Activated naive CD4-positive, alpha-beta T cell (primary cell): Measurements from ENCODE around the gene WFIKKN1.

ENCODE experiments used
- DNase-seq, 4 experiments: peaks; one replicate each; lab custom pipeline; 2025; lab: John Stamatoyannopoulos, UW

WFIKKN1 gene, protein sequence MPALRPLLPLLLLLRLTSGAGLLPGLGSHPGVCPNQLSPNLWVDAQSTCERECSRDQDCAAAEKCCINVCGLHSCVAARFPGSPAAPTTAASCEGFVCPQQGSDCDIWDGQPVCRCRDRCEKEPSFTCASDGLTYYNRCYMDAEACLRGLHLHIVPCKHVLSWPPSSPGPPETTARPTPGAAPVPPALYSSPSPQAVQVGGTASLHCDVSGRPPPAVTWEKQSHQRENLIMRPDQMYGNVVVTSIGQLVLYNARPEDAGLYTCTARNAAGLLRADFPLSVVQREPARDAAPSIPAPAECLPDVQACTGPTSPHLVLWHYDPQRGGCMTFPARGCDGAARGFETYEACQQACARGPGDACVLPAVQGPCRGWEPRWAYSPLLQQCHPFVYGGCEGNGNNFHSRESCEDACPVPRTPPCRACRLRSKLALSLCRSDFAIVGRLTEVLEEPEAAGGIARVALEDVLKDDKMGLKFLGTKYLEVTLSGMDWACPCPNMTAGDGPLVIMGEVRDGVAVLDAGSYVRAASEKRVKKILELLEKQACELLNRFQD

DNA sequence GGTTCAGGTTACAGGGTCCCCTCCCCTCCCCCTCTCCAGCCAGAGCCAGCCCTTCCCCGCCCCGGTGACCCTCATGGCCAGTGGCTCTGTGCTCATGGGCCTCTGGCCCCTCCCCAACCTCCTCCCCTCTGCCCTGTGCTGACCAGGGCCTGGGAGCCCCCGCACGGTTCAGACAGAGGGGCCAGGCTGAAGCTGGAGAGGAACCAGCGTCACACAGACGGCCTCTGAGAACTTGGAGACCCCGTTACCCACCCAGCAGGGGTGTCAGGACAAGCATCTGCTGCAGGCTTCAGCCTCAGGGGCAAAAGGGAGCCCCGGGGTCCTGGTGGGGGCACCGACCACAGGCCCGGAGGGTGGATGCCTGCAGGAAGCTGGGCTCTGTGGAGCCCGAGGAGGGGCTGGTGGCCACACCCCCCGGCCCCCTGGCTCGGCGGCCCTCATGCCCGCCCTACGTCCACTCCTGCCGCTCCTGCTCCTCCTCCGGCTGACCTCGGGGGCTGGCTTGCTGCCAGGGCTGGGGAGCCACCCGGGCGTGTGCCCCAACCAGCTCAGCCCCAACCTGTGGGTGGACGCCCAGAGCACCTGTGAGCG is at the start of gene WFIKKN1:
TSS of gene WFIKKN1 (plus strand) at position 171 of the 591 bp plus-strand sequence. CDS start at position 440, 269 bp downstream.
- no peak for DNase-seq

DNA sequence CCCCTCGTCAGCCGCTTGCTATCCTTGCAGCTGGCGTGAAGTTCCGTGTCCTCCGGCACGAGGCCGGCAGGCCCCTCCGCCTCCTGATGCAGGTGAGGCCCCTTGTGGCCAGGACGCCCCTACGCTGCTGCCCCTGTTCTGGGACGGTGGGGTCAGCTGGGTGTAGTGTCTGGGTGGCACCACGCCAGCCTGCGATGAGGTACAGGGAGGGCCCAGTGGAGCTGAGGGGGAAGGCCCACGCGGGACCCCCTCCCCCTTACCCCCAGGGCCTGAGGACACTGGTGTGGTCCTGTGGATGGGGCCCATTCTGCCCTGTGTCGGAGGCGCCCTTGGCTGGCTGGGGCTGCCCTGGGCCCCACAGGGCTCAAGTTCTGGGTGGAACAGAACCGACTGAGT is 48.6 kb upstream of the WFIKKN1 start:
- DNase-seq: no peak

DNA sequence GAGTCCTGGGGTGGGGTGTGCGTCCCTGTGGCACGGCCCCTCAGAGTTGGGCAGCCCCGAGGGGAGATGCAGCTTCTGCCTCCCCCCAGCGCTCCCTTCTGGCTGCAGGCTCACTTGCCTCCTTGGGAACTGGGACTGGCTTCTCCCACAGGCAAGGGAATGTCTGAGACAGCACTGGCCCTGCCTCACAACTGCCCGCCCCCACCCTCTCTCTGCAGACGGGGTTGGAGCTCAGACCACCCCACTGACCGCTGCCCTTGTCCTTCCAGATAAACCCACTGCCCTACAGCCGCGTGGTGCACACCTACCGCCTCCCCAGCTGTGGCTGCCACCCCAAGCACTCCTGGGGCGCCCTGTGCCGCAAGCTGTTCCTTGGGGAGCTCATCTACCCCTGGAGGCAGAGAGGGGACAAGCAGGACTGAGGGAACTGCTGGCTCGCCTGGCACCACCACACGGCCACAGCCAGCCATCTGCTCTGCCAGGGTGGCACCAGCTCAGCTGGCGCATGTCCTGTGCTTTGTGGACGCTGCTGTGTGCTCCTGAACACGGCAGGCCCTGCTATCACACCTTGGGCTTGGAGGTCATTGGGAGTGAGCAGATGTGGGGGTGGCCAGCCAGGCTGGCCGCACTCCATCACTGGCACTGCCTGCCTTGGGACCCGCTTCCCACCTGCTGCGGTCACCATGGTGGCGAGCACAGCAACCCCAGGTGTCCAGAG is 48.0 kb upstream of the WFIKKN1 start:
- no peak for DNase-seq

DNA sequence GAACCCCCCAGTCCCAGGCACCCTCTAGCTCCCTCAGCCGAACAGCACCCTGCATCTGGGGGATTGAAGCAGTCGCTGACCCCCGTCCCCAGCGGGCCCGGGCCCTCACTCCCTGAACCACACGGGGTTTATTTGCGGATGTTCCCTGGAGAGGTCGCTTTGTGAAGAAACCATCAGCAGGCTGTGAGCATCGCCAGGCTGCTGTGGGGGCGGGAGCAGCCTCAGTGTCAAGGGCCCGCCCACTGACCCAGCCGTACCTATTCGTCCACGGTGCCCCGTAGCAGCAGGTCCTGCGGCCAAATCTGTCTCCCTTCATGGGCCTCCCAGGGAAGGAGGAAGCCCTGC is 47.3 kb upstream of the WFIKKN1 start:
- DNase-seq: no peak

DNA sequence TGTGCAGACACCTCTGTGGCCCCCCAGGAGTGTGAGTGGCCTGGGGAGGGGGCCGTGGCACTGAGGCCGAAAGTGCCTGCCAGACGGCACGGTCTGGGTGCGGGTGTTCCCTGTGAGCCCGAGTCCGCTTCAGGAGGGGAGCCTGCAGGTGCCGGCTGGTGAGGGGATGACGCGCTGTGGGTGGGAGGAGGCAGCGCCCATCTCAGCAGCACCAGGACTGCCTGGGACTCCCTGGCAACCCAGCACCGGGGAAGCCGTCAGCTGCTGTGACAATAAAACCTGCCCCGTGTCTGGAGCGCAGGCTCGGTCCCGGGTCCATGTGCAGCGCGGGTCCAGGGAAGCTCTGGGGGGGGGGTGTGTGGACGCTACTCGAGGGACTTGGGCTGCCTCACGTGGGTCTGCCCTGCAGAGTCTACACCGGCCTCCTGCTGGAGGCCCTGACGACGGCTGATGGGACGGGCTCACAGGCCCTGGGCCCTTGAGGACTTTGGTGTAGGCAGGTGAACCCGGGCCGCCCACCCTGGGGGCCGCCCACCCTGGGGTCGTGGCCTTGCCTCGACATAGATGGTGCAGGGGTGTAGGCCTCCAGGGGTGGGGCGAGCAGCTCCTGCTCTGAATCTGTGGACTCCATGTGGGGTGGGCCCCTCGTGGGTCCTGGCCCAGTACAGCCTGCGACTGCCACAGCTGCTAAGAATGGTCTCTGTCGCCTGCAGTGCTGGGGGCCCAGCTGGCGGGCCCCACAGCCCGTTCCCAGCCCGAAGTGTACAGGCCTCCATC is 46.8 kb upstream of the WFIKKN1 start:
- DNase-seq: no peak

DNA sequence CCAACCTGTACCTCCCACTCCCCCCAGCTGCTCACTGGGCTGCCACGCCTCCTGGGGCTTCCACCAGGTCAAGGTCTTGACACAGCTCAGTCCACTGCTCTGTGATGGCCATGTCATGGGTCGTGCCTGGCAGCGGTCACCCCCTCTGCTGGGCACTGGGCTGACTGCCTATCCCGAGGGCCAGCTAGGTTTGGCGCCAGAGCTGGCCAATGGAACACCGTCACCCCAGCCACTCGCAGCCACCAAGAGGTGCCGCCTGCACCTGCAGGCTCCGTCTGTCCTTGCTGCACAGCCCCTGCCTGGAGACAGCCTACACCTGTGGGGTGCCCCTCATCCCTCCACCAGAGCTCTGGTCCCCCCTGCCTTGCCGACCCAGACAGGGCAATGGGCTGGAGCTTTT is 45.4 kb upstream of the WFIKKN1 start:
- DNase-seq: no peak

DNA sequence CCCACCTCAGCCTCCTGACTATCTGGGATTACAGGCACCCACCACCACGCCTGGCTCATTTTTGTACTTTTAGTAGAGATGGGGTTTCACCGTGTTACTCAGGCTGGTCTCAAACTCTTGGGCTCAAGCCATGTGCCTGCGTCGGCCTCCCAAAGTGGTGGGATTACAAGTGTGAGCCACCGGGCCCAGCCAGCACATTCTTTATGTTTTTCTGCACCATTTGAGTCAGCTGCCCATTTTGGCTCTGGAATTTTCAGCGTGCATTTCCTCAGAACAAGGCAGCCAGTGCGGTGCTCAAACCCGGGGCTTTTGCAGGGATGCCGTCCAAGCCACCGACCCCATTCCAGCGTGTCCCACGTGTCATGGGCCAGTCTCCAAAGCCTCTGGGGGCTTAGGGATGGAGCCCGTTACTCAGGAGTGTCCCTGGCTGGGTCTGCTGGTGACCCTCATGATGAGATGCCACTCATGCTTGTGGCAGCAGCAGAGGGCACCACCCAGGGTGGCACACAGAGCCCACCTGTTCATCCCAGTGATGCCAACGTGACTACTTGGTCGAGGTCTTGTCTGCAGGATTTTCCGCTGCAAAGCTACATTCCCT is 44.6 kb upstream of the WFIKKN1 start:
- no peak for DNase-seq

DNA sequence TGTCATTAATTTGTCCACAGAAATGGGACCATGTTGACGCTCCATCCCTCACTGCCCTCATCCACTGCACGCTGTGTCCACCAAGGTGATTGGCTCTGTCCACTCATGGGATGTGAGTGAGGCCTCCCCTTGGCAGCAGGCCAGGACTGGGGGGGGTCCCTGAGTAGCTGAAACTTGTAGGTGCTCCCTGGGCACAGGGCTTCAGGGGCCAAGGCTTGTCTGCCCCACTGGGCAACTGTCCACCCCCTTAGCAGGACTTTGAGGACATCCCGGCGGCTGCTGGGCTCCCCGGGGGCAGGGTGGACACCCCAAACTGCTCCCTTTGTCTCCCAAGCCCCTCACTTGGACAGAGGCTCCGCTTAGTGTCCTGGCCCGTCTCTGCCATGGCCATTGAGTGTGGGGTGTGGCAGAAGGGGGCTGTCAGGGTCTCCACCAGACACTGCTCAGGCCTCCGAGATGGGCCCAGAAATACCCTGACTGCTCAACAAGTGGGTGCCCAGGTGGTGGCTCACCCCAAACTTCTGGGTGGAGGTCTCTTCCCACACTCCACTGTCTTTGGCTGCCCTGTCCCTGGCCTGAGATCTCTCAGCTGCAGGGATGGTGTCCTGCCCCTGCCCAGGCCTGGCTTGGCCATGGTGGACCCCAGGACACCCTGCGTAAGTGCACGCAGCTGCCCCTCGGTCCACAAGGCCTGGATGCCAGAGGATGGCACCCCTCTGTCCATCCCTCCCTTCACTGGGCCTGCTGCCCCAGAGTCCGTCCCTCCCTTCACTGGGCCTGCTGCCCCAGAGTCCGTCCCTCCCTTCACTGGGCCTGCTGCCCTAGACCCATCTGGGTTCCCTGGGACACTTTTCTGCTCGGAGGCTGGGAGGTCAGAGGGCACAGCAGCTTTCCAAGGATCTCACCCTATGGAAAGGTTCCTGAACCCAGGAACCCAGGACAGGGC is 43.9 kb upstream of the WFIKKN1 start:
- DNase-seq: no peak

DNA sequence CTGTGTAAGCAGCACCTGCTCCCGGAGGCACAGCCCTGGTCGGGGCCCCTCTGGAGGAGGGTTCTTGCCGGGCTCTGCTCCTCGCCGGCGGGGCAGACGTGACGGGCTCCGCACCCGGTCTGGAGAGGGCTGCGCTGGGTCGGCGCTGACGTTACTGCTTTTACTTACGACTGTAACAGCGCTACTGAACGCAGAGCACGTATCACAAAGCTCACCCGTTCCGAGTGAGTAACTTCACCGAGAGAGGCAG is 42.2 kb upstream of the WFIKKN1 start:
- peak in 3 of 4 experiments; percentile 42 to 57 (median 46) for DNase-seq

DNA sequence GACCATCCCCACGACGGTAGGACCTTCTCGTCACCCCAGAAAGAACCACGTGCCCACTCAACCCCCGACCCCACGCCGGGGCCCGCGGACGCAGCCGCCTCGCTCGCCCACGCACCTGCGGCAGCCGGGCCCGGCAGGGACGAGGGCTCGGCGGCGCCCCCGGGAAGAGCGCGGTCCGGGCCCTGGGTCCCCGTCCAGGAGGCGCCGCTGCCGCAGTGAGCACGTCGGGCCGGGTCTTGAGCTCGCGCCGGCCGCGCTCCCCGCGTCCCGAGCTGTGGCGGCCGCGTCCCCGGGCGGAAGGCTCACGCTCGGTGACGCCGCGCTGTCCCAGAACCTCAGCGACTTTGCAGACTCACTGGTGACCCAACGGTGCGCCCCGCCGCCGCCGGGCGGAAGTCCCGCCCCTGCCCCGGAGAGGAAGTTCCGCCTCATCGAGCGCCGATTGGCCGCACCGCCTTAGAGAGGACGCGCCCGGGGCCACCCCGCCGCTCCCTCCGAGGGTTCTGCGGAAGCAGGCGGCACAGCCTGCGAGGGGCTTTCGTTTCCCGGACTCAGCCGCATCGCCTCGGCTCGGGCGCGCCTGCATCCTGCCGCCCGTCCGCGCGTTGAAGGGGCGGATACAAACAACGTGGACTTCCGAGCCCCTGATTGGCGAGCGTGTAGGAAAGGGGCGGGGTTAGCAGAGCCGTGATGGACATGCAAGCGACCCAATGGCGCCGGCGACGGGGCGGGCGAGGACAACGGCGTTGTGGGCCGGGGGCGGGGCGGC is 41.7 kb upstream of the WFIKKN1 start:
- peak; percentile 98 to 99 (median 99) for DNase-seq

DNA sequence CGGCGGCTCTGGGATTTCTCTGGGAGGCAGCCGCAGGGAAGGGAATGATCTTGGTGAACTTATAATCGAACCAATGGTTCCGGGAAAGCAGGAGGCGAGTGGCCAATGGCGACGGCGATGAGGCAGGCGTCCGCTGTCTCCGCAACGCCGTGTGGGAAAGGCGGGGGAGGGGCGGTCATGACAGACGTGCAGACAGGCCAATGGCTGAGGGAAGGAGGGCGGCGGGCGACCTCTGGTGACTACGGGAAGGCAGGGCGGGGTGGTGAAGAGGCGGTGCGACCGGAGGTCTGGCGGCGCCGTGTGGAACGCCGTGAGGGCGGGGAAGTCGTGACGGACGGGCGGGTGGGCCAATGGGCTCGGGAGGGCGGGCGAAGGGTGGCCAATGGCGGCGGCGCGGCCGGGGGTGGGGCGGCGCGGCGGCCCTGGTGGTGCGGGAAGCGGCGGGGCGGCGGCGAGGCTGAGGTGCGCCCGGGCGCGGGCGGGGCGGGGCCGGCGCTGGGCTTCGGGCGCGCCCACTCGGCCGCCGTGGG is 41.1 kb upstream of the WFIKKN1 start, which contains the start of gene RAB40C:
TSS of gene RAB40C (plus strand) at position 409 of the 530 bp plus-strand sequence. CDS start 226 bp downstream, outside the sequence.
- peak; percentile 98 to 99 (median 99) for DNase-seq

DNA sequence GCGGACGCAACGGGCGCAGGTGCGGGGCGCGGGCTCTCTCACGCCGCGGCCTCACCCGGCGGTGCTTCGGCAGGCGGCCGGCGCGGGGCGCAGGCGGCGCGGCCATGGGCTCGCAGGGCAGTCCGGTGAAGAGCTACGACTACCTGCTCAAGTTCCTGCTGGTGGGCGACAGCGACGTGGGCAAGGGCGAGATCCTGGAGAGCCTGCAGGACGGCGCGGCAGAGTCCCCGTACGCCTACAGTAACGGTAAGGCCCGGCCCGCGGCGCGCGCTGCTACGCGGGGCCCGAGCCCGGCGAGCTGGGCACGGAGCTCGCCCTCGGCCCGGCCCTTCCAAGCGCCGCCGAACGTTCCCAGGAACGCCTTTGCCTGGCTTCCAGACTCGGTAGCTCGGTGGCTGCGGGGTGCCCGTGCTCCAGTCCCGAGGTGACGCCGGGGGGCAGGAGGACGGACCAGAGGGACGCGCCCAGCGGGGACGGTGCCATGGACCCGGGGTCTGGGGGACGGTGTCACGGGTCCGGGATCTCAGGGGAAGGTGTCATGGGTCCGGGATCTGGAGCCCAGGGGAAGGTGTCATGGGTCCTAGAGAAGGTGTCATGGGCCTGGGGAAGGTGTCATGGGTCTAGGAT is 40.5 kb upstream of the WFIKKN1 start:
- no peak for DNase-seq

DNA sequence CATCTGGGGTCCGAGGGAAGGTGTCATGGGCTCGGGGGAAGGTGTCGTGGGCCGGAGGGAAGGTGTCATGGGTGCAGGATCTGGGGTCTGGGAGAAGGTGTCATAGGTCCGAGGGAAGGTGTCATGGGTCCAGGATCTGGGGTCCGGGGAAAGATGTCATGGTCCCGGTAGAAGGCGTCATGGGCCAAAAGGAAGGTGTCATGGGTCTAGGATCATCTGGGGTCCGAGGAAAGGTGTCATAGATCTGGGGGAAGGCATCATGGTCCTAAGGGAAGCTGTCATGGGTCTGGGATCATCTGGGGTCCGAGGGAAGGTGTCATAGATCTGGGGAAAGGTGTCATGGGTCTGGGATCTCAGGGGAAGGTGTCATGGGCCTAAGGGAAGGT is 40.0 kb upstream of the WFIKKN1 start:
- no peak for DNase-seq

DNA sequence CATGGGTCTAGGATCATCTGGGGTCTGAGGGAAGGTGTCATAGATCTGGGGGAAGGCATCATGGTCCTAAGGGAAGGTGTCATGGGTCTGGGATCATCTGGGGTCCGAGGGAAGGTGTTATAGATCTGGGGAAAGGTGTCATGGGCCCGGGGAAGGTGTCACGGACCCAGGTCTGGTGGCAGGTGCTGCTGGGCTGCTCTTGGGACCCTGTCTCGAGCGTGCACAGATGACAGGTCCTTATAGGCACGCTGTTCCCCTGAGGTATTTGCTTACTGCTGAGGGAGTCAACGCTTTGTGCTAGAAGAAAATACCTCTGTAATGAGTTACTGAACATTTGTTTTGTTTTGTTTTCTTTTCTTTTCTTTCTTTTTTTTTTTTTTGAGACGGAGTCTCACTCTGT is 39.6 kb upstream of the WFIKKN1 start:
- no peak for DNase-seq

DNA sequence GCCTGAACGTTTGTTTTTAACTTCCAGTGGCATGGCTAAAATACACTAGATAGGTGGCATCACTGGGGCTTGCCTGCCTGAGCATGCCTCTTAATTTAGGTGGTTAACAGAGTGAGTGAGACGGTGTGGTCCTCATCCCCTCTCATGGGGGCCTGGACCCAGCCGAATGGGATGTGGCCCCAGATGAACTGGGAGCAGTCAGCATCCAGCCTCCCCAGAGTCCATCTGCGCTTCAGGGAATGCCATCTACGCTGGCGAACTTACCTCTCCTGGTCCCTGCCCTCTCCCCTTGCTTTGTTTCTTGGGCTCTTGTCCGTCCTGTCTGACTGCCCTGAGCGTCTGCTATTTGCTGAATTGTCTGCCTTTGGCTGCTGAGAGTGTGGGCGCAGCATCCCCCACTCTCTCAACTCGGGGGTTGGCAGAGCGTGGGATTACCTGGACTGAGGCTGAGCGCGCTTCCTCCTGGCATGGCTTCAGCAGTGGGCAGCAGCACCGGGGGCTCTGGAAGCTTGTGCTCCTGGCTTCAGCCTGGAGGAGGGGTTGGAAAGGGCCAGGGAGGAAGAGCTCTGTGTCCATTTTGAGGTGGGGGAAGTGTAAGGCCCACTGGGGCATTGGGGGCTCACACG is 38.8 kb upstream of the WFIKKN1 start:
- DNase-seq: no peak

DNA sequence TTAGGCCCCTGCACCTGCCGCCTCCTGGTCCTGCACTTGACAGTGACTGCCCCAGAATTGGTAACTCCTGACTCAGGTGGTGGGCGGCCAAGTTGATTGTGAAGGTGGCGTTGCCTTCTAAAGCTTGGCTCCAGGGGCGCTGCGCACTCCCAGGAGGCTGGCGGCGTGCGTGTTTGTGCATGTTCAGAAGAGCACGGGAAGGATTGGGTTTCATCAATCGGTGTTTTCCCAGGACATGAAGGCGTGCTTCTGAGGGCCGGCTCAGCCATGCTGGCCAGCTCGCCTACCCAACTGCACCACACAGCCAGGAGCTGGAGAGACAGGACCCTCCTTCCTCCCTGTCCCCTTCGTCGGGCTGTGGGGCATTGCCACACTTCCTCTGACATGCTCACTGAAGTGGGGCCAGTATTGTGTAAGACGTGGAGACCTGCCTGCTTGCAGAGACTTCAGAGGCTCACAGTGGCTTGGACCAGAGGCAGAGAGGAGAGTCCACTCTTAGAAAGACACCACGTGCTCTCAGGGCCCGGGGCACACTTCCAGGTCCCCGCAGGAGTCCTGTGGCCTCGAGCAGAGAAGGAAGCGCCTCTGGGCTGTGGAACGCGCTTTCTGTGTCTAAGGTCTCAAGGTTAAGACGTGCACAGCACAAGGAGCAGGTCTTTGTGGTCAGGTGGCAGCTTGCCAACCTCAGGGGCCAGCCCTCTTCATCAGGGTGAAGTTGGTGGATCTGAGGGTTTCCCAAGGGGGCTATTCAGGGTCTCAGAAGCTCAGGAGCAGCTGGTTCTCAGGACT is 38.1 kb upstream of the WFIKKN1 start:
- no peak for DNase-seq

DNA sequence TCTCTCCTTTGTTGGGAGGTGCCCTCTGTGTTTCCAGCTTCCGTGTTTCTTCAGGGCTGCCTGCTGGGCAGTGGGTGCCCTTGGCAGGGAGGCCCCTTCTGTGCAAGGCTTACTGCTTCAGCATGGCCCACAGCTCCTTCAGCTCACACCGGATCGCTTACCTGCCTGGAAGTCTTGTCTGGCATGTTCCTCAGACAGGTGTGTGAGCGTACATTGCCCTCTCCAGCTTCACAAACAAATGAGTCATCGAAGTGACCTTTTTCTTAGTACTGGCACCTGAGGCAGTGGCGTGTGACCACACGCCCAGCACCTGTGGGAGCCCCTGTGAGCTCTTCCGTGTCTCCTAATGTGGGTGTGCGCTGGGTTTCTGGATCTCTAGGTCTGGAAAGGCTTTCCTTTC is 37.4 kb upstream of the WFIKKN1 start:
- no peak for DNase-seq

DNA sequence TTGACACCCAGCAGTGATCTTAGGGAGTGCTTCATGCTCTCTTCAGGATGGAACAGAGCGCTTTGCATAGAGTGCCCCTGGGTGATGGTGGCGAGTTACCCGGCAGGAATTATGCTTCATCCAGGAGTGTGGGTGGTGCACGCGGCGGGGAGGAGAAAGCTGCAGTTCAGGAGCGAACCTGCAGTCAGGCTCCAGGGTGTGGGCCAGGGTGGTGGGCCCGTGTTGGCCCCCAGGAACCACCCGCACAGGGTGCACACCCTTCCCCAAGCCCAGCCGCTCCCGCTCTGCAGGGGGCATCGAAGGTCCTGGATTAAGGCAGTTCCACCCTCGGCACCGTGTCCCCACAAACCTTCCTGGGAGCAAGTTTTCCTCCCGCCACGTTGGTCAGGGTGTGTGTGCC is 37.0 kb upstream of the WFIKKN1 start:
- DNase-seq: no peak
